Measurements from ENCODE around the gene PIBF1. TPM values are rescaled to one million over a fixed set of nuclear protein-coding genes. Genes with fewer than 3 reads are reported as not detected.

Gene PIBF1
- total and polyA plus RNA-seq, 11 donors: 7.6 to 24.1 (median 12.8) TPM

GRCh38 chr13:72963762-72964161, 181.8 kb downstream of the PIBF1 start:
- intact Hi-C loops (cut with DNase I): no loop called here
- DNase-seq (no peak), ATAC-seq (no peak)
- no peaks in the 10 kb centered on the region for H3K27me3 ChIP-seq
- 38 to 65% (median 51%) methylated on average over 1 of the region's 1 CpG for WGBS, 4 donors
- peaks cover 0 to 31% (median 7%) of the 10 kb centered on the region in 9 donors for H3K36me3 ChIP-seq
- H3K4me3 ChIP-seq: no peak overlapping the region
- no peak overlapping the region for H3K27ac ChIP-seq
- H3K9me3 ChIP-seq: no peaks in the 10 kb centered on the region
- H3K4me1 ChIP-seq: no peaks in the 10 kb centered on the region
- no peak for TF ChIP-seq POLR2A (IDR thresholded peaks at IDR 0.05)
- TF ChIP-seq CTCF (IDR thresholded peaks at IDR 0.05): no peak

- intact Hi-C loops (cut with DNase I): no loop called here
- ATAC-seq (no peak), DNase-seq (no peak)
- H3K27ac ChIP-seq: no peak overlapping the region
- TF ChIP-seq CTCF (IDR thresholded peaks at IDR 0.05) (no peak), POLR2A (IDR thresholded peaks at IDR 0.05) (no peak)
- H3K9me3 ChIP-seq: no peaks in the 10 kb centered on the region
- 89 to 94% (median 91%) methylated on average over 2 of the region's 2 CpGs for WGBS, 4 donors
- no peaks in the 10 kb centered on the region for H3K4me1 ChIP-seq
- peaks cover 0 to 54% (median 6%) of the 10 kb centered on the region in 9 donors for H3K36me3 ChIP-seq
- no peaks in the 10 kb centered on the region for H3K27me3 ChIP-seq
- H3K4me3 ChIP-seq: no peak overlapping the region
Measured at GRCh38 chr13:72970301-72970880, 188.5 kb downstream of the PIBF1 start.

- no peaks in the 10 kb centered on the region for H3K4me1 ChIP-seq
- 92 to 98% (median 97%) methylated on average over 5 of the region's 5 CpGs for WGBS, 4 donors
- DNase-seq (no peak), ATAC-seq (no peak)
- peaks cover 0 to 54% (median 11%) of the 10 kb centered on the region in 9 donors for H3K36me3 ChIP-seq
- no peaks in the 10 kb centered on the region for H3K27me3 ChIP-seq
- intact Hi-C loops (cut with DNase I): no loop called here
- TF ChIP-seq POLR2A (IDR thresholded peaks at IDR 0.05) (no peak), CTCF (IDR thresholded peaks at IDR 0.05) (no peak)
- H3K9me3 ChIP-seq: no peaks in the 10 kb centered on the region
- no peak overlapping the region for H3K27ac ChIP-seq
- no peak overlapping the region for H3K4me3 ChIP-seq
Measured at GRCh38 chr13:72970956-72971355, 189.0 kb downstream of the PIBF1 start.

- ATAC-seq (no peak), DNase-seq (no peak)
- Histone ChIP-seq H3K4me1 (no peaks in the 10 kb centered on the region), H3K36me3 (peaks cover 0 to 46% (median 14%) of the 10 kb centered on the region in 9 donors), H3K27me3 (no peaks in the 10 kb centered on the region), H3K27ac (no peak overlapping the region), H3K9me3 (no peaks in the 10 kb centered on the region), H3K4me3 (no peak overlapping the region)
- WGBS, 4 donors: 96 to 99% (median 97%) methylated on average over 1 of the region's 1 CpG
- intact Hi-C loops (cut with DNase I): no loop called here
- no peak for TF ChIP-seq POLR2A (IDR thresholded peaks at IDR 0.05)
- no peak for TF ChIP-seq CTCF (IDR thresholded peaks at IDR 0.05)
Measured at GRCh38 chr13:72973234-72973633, 191.3 kb downstream of the PIBF1 start.

All from heart left ventricle (tissue), 16 donors.